ENCODE data around the gene GPX1.

Gene GPX1

DNA sequence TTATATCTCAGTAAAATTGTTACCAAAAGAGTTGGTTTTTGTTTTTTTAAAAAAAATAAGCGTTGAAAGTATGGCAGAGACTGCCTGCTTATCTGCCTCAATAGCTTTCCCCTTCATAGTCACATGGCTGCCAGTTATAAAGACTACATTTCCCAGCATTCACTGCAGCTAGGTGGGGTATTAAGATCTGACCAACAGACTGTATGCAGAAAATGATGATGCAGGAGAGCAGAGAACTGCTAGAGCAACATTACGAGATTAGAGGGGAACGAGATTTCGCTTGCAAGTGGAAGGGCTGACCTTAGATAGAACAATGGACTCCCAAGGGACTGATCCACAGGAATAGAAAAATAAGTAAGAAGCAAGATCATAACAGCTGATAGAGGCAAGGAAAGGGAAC lies 39.3 kb upstream of the GPX1 start:
- TF ChIP-seq FOXP2 (optimal IDR thresholded peaks at IDR 0.05; ENCODE audit: borderline replicate concordance, extremely low read depth, extremely low read length, insufficient read depth) (no peak), REST (IDR thresholded peaks at IDR 0.05; ENCODE audit: insufficient read depth in 1 of 2, low read depth in 2 of 2, low read length in 2 of 2) (no peak), SIN3A (IDR thresholded peaks at IDR 0.05; ENCODE audit: borderline replicate concordance, insufficient read depth, low read length) (no peak), POLR2AphosphoS5 (IDR thresholded peaks at IDR 0.05; ENCODE audit: low read depth, low read length) (no peak), TAF1 (IDR thresholded peaks at IDR 0.05; ENCODE audit: borderline replicate concordance, insufficient read depth, low read length) (no peak)

DNA sequence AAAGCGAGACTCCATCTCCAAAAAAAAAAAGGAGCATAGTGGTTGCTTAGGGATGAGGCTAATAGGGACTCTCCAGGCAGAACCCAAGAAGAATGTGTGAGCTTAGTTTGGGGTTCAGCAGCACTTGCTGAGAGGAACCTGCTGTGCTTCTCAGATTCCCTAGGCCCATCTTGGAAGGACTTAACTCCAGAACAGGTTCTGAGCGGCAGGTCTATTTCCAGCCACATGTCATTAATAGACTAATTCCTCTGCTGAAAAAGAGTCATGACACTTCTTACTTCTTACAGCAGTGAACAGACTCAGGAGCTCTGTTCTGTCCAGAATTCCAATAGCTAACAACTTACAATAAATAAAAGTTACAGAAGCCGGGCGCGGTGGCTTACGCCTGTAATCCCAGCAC lies 31.1 kb upstream of the GPX1 start:
- no peak for TF ChIP-seq FOXP2 (optimal IDR thresholded peaks at IDR 0.05; ENCODE audit: borderline replicate concordance, extremely low read depth, extremely low read length, insufficient read depth)
- TF ChIP-seq POLR2AphosphoS5 (IDR thresholded peaks at IDR 0.05; ENCODE audit: low read depth, low read length): no peak
- no peak for TF ChIP-seq SIN3A (IDR thresholded peaks at IDR 0.05; ENCODE audit: borderline replicate concordance, insufficient read depth, low read length)
- TF ChIP-seq REST (IDR thresholded peaks at IDR 0.05; ENCODE audit: insufficient read depth in 1 of 2, low read depth in 2 of 2, low read length in 2 of 2): no peak
- no peak for TF ChIP-seq TAF1 (IDR thresholded peaks at IDR 0.05; ENCODE audit: borderline replicate concordance, insufficient read depth, low read length)

DNA sequence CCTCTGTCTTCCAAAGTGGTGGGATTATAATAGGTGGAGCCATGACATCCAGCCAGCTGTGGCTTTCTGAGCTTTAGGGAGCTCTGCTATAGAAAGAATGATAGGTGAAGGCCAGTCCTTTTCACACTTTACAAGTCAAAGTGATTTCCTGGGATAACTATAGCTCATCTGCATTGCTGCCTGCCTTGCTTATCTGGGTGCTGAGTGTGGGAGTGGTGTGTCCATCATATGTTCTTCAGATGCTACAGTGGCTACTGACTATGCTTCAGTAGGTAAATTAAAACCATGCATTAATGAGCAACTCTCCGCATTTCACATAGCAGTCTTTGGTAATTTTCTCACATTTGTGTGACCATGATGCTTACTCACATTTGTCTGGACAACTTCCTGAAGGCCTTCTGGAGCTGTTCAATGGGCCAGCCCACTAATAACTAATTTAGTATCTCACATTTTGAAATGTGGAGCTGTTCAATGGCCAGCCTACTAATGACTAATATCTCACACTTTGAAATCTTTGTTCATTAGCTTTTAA lies 30.2 kb upstream of the GPX1 start:
- no peak for TF ChIP-seq POLR2AphosphoS5 (IDR thresholded peaks at IDR 0.05; ENCODE audit: low read depth, low read length)
- TF ChIP-seq FOXP2 (optimal IDR thresholded peaks at IDR 0.05; ENCODE audit: borderline replicate concordance, extremely low read depth, extremely low read length, insufficient read depth): no peak
- TF ChIP-seq SIN3A (IDR thresholded peaks at IDR 0.05; ENCODE audit: borderline replicate concordance, insufficient read depth, low read length): no peak
- TF ChIP-seq REST (IDR thresholded peaks at IDR 0.05; ENCODE audit: insufficient read depth in 1 of 2, low read depth in 2 of 2, low read length in 2 of 2): no peak
- no peak for TF ChIP-seq TAF1 (IDR thresholded peaks at IDR 0.05; ENCODE audit: borderline replicate concordance, insufficient read depth, low read length)

DNA sequence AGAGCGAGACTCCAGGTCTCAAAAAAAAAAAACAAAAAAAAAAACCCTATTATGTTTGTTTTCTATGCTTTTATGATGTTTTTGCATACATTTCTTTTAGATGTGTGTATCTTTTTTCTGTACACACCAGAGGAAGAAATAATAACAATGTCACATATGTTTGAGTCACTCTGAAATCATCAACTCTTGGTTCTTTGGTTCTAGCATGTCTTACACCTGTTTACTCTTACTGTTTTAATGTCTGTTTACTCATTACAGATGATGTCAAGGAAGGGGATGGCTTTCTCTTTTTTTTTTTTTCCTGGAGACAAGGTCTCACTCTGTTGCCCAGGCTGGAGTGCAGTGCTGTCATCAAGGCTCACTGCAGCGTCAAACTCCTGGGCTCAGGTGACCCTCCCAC lies 29.6 kb upstream of the GPX1 start:
- TF ChIP-seq REST (IDR thresholded peaks at IDR 0.05; ENCODE audit: insufficient read depth in 1 of 2, low read depth in 2 of 2, low read length in 2 of 2) (no peak), POLR2AphosphoS5 (IDR thresholded peaks at IDR 0.05; ENCODE audit: low read depth, low read length) (no peak), TAF1 (IDR thresholded peaks at IDR 0.05; ENCODE audit: borderline replicate concordance, insufficient read depth, low read length) (no peak), SIN3A (IDR thresholded peaks at IDR 0.05; ENCODE audit: borderline replicate concordance, insufficient read depth, low read length) (no peak), FOXP2 (optimal IDR thresholded peaks at IDR 0.05; ENCODE audit: borderline replicate concordance, extremely low read depth, extremely low read length, insufficient read depth) (no peak)

Data from PFSK-1 (cell line).